ENCODE data around the gene BAIAP2.

The BAIAP2 gene

GRCh38 chr17:81008140-81008539 lies 26.8 kb upstream of the BAIAP2 start:
- Histone ChIP-seq H3K27me3 (ENCODE audit: insufficient read depth, low read length, poor library complexity, severe bottlenecking) (no peaks in the 10 kb centered on the region), H3K9ac (ENCODE audit: low read depth, low read length, poor library complexity, severe bottlenecking) (no peak overlapping the region), H3K36me3 (ENCODE audit: insufficient read depth, low read length) (no peaks in the 10 kb centered on the region), H2AFZ (ENCODE audit: low read length) (no peak overlapping the region), H3K4me1 (ENCODE audit: insufficient read depth, low read length, poor library complexity, severe bottlenecking) (no peaks in the 10 kb centered on the region), H3K79me2 (ENCODE audit: insufficient read depth, low read length) (no peaks in the 10 kb centered on the region), H3K4me2 (ENCODE audit: low read depth, low read length, poor library complexity, severe bottlenecking) (no peak overlapping the region), H3K9me2 (replicated peaks; ENCODE audit: low read depth, low read length) (no peaks in the 10 kb centered on the region), H4K20me1 (ENCODE audit: insufficient read depth, low read length, poor library complexity, severe bottlenecking) (no peaks in the 10 kb centered on the region), H3K9me3 (ENCODE audit: insufficient read depth, low read depth, low read length) (no peaks in the 10 kb centered on the region; the same call in 1 of the 2 replicates), H3F3A (ENCODE audit: low read depth) (no peaks in the 10 kb centered on the region), H3K4me3 (ENCODE audit: low read length, poor library complexity, severe bottlenecking) (no peak overlapping the region)
- no peak for TF ChIP-seq CTCF (conservative IDR thresholded peaks at IDR 0.05; ENCODE audit: low read length)
- no peak for TF ChIP-seq EZH2phosphoT487 (IDR thresholded peaks at IDR 0.05; ENCODE audit: borderline replicate concordance)

- Histone ChIP-seq H2AFZ (ENCODE audit: low read length) (no peak overlapping the region), H3K4me3 (ENCODE audit: low read length, poor library complexity, severe bottlenecking) (no peak overlapping the region), H3K36me3 (ENCODE audit: insufficient read depth, low read length) (no peaks in the 10 kb centered on the region), H3K79me2 (ENCODE audit: insufficient read depth, low read length) (no peaks in the 10 kb centered on the region), H3K4me2 (ENCODE audit: low read depth, low read length, poor library complexity, severe bottlenecking) (no peak overlapping the region), H3K9me2 (replicated peaks; ENCODE audit: low read depth, low read length) (no peaks in the 10 kb centered on the region), H4K20me1 (ENCODE audit: insufficient read depth, low read length, poor library complexity, severe bottlenecking) (no peaks in the 10 kb centered on the region), H3K4me1 (ENCODE audit: insufficient read depth, low read length, poor library complexity, severe bottlenecking) (no peaks in the 10 kb centered on the region), H3K9me3 (ENCODE audit: insufficient read depth, low read depth, low read length) (no peaks in the 10 kb centered on the region; the same call in 1 of the 2 replicates), H3K27me3 (ENCODE audit: insufficient read depth, low read length, poor library complexity, severe bottlenecking) (no peaks in the 10 kb centered on the region), H3F3A (ENCODE audit: low read depth) (no peaks in the 10 kb centered on the region), H3K9ac (ENCODE audit: low read depth, low read length, poor library complexity, severe bottlenecking) (no peak overlapping the region)
- TF ChIP-seq EZH2phosphoT487 (IDR thresholded peaks at IDR 0.05; ENCODE audit: borderline replicate concordance) (no peak), CTCF (conservative IDR thresholded peaks at IDR 0.05; ENCODE audit: low read length) (no peak)
Observed at GRCh38 chr17:81009136-81009535, 25.8 kb upstream of the BAIAP2 start.

DNA sequence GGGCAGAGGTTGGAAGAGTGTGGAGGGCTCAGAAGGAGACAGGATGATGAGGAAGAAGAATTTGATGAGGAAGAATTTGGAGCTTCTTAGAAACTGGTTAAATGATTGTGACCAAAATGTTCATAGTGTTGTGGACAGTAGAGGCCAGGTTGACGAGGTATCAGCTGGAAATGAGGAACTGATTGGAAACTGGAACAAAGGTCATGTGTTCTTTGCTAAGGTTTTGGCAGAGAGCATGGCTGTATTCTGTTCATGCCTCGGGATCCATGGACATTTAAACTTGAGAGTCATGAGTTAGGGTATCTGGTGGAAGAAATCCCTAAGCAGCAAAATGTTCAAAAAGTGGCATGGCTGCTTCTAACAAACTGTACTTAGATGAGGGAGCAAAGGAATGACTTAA lies 24.0 kb upstream of the BAIAP2 start:
- no peaks in the 10 kb centered on the region for H4K20me1 ChIP-seq (ENCODE audit: insufficient read depth, low read length, poor library complexity, severe bottlenecking)
- no peaks in the 10 kb centered on the region for H3K79me2 ChIP-seq (ENCODE audit: insufficient read depth, low read length)
- no peaks in the 10 kb centered on the region for H3K27me3 ChIP-seq (ENCODE audit: insufficient read depth, low read length, poor library complexity, severe bottlenecking)
- no peak overlapping the region for H3K4me2 ChIP-seq (ENCODE audit: low read depth, low read length, poor library complexity, severe bottlenecking)
- no peaks in the 10 kb centered on the region for H3K9me2 ChIP-seq (replicated peaks; ENCODE audit: low read depth, low read length)
- H3K36me3 ChIP-seq (ENCODE audit: insufficient read depth, low read length) = no peaks in the 10 kb centered on the region
- H3K4me3 ChIP-seq (ENCODE audit: low read length, poor library complexity, severe bottlenecking) = no peak overlapping the region
- no peak for TF ChIP-seq CTCF (conservative IDR thresholded peaks at IDR 0.05; ENCODE audit: low read length)
- TF ChIP-seq EZH2phosphoT487 (IDR thresholded peaks at IDR 0.05; ENCODE audit: borderline replicate concordance) = no peak
- H3K9me3 ChIP-seq (ENCODE audit: insufficient read depth, low read depth, low read length) = no peaks in the 10 kb centered on the region; the same call in 1 of the 2 replicates
- no peak overlapping the region for H3K9ac ChIP-seq (ENCODE audit: low read depth, low read length, poor library complexity, severe bottlenecking)
- H3F3A ChIP-seq (ENCODE audit: low read depth) = no peaks in the 10 kb centered on the region
- no peak overlapping the region for H2AFZ ChIP-seq (ENCODE audit: low read length)
- H3K4me1 ChIP-seq (ENCODE audit: insufficient read depth, low read length, poor library complexity, severe bottlenecking) = no peaks in the 10 kb centered on the region

All from Loucy (cell line).